RWPE2 (cell line): ENCODE data around the gene RASGRP1.

Experiments used
- ATAC-seq: fragments of 200-7000 bp; cut with Tn5 transposase; 3 replicates; pipeline ENCODE4 v1.9.1; 2021; ENCODE audit warnings: low read depth
- DNase-seq: peaks from one replicate; pipeline ENCODE4 v3.0.0-alpha.2; 2020; ENCODE audit warnings: low spot score
- H3K27ac ChIP-seq: fragments of 450-650 bp; 2 replicates; pipeline ENCODE4 v1.5.1; 2017; ENCODE audit warnings: mild to moderate bottlenecking; ENCODE audit not compliant: poor library complexity, severe bottlenecking
- H3K27me3 ChIP-seq: fragments of 250-450 bp; sonication (Bioruptor Pico); 2 replicates; pipeline ENCODE4 v1.5.1; 2021; ENCODE audit warnings: mild to moderate bottlenecking, moderate library complexity; ENCODE audit not compliant: insufficient read depth, poor library complexity, severe bottlenecking
- H3K36me3 ChIP-seq: fragments of 250-450 bp; sonication (Bioruptor Pico); 2 replicates; pipeline ENCODE4 v1.5.1; 2020; ENCODE audit warnings: low read depth, mild to moderate bottlenecking, moderate library complexity
- H3K4me1 ChIP-seq: fragments of 250-450 bp; sonication (Bioruptor Pico); 2 replicates; pipeline ENCODE4 v1.5.1; 2021; ENCODE audit warnings: mild to moderate bottlenecking, moderate library complexity; ENCODE audit not compliant: insufficient read depth, poor library complexity, severe bottlenecking
- H3K4me3 ChIP-seq: fragments of 250-450 bp; sonication (Bioruptor Pico); 2 replicates; pipeline ENCODE4 v1.5.1; 2021; ENCODE audit warnings: mild to moderate bottlenecking, moderate library complexity; ENCODE audit not compliant: severe bottlenecking
- H3K9me3 ChIP-seq: fragments of 250-450 bp; sonication (Bioruptor Pico); 2 replicates; pipeline ENCODE4 v1.5.1; 2021; ENCODE audit warnings: mild to moderate bottlenecking, moderate library complexity; ENCODE audit not compliant: severe bottlenecking
- CTCF ChIP-seq: fragments of 450-650 bp; IDR thresholded peaks from one replicate; pipeline ENCODE4 v1.5.1; 2017; ENCODE audit warnings: mild to moderate bottlenecking, moderate library complexity; ENCODE audit not compliant: poor library complexity, severe bottlenecking

Gene RASGRP1

DNA sequence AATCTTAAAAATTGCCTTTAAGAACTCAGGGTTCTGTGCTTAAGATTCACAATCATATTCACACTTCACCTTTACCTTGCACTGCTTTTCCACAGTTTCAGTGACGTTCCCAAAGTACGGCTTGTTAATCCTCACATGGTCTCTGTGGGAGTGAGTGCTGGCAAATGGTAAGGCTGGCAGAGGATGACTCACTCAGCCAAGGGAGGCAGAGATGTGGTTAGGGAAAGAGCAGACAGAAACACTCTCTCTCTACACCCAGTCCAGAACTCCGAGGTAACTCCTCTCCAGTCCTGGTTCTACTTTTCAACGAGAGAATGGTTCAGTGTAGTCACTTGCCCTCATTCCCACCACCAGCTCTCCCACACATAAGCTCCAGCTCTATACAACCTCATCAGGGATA is 33.1 kb downstream of the RASGRP1 start:
- Histone ChIP-seq H3K4me3 (no peak overlapping the region), H3K4me1 (no peaks in the 10 kb centered on the region), H3K27me3 (no peaks in the 10 kb centered on the region), H3K36me3 (no peaks in the 10 kb centered on the region), H3K27ac (no peak overlapping the region), H3K9me3 (no peaks in the 10 kb centered on the region)
- DNase-seq (no peak), ATAC-seq (peak; percentile 77)
- no peak for TF ChIP-seq CTCF

DNA sequence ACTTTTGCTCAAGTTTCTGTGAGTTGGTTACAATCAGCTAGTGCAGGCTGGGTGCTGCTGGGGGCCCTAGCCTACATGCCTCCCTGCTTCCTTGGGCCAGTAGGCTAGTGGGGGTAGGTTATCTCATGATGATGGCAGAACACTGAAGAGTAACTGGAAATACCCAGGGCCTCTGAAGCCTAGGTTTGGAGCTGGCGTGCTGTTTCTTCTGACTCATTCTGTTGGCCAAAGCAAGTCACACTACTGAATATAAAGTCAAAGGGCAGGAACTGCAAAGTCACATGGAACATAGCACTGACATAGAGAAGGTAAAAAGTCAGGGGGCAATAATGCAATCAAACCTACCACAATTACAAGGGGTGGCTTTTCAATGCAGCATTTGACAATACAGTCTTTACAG is 34.5 kb downstream of the RASGRP1 start:
- Histone ChIP-seq H3K4me3 (no peak overlapping the region), H3K27ac (no peak overlapping the region), H3K27me3 (no peaks in the 10 kb centered on the region), H3K4me1 (no peaks in the 10 kb centered on the region), H3K9me3 (no peaks in the 10 kb centered on the region), H3K36me3 (no peaks in the 10 kb centered on the region)
- DNase-seq (no peak), ATAC-seq (no peak)
- TF ChIP-seq CTCF: no peak

DNA sequence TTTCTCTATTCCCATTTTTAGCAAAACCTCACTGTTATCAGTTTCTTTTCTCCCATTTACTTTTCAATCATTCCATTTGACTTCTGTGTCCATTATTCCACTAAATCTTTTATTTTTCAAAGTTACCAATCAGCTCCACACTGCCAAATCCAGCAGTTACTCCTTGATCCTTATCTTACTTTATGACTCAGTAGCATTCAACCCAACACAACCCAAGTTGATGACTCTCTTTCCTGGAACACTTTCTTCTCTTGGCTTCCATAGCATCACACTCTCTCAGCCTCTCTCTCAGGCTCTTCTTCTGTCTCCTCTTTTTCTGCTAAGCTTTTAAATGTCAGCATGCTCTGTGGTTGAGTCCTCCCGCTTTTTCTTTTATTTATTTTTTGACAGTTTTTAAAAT is 36.3 kb downstream of the RASGRP1 start:
- DNase-seq (no peak), ATAC-seq (peak; percentile 55; the same call in 2 of the 3 replicates)
- Histone ChIP-seq H3K27me3 (no peaks in the 10 kb centered on the region), H3K36me3 (no peaks in the 10 kb centered on the region), H3K9me3 (no peaks in the 10 kb centered on the region), H3K4me1 (no peaks in the 10 kb centered on the region), H3K27ac (no peak overlapping the region), H3K4me3 (no peak overlapping the region)
- no peak for TF ChIP-seq CTCF

GRCh38 chr15:38526158-38526557 is 38.5 kb downstream of the RASGRP1 start:
- no peaks in the 10 kb centered on the region for H3K36me3 ChIP-seq

More at GRCh38 chr15:38526158-38526557, 38.5 kb downstream of the RASGRP1 start:
- DNase-seq (no peak), ATAC-seq (no peak)
- H3K27me3 ChIP-seq: peaks cover 2% of the 10 kb centered on the region
- no peaks in the 10 kb centered on the region for H3K9me3 ChIP-seq
- no peak overlapping the region for H3K4me3 ChIP-seq
- H3K4me1 ChIP-seq: no peaks in the 10 kb centered on the region
- no peak for TF ChIP-seq CTCF
- no peak overlapping the region for H3K27ac ChIP-seq
